HFF-Myc (cell line): ENCODE data around the gene HMGCS2.

ENCODE experiments used
- DNase-seq: peaks from one replicate; pipeline ENCODE4 v3.0.0-alpha.2; 2011; ENCODE audit warnings: low read depth; ENCODE audit errors: extremely low read depth
- H3K4me3 ChIP-seq: replicated peaks from 2 replicates; pipeline ENCODE4 v1.5.1; 2011; ENCODE audit warnings: low read depth, mild to moderate bottlenecking, control low read depth, low read length
- CTCF ChIP-seq: IDR thresholded peaks from 2 replicates; pipeline ENCODE4 v1.5.1; 2012; ENCODE audit warnings: mild to moderate bottlenecking, low read depth, low read length, control low read depth; ENCODE audit errors: missing control alignments

The HMGCS2 gene

GRCh38 chr1:119774746-119775490 is 6.2 kb upstream of the HMGCS2 start:
- H3K4me3 ChIP-seq = no peak overlapping the region
- no peak for DNase-seq
- TF ChIP-seq CTCF = no peak

GRCh38 chr1:119773711-119774241 is 5.1 kb upstream of the HMGCS2 start:
- no peak overlapping the region for H3K4me3 ChIP-seq
- no peak for DNase-seq
- TF ChIP-seq CTCF = no peak

DNA sequence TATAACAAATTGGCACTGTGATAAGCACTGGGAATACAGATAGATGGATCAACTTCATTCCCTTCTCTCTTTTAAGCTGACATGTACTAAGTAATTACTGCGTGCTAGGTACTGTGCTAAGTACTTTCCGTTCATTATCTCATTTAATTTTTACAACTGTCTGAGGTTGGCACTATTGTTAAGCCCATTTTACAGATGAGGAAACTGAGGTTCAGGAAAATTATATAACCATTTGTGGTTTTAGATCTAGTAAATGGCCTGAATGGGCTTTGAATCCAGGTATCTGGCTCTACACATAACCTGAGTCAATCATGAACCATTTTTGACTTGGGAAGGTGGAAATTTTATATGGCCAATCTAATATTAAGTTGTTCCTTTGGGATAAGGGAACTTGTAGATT is 3.6 kb upstream of the HMGCS2 start:
- DNase-seq = no peak
- TF ChIP-seq CTCF = no peak
- no peak overlapping the region for H3K4me3 ChIP-seq

DNA sequence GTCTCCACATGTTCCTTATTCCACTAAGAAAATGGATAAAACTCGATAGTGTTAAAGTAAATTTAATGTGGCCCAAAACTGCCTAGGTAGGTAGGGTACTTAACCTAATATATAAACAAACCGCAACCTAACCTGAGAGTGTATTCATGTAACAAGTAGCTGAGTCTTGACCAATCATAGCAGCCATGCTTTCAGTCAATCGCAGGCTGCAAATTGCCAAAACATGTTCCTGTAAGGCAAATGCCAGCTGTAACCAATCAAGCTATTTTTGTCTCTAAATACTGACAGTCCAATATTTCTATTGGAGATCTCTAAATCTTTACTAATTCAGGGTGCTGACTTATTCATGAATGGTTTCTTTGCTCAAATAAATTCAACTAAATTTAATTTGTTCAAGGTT is 3.1 kb upstream of the HMGCS2 start:
- TF ChIP-seq CTCF = no peak
- no peak for DNase-seq
- no peak overlapping the region for H3K4me3 ChIP-seq

- no peak overlapping the region for H3K4me3 ChIP-seq
- TF ChIP-seq CTCF = no peak
- DNase-seq = no peak
Observed at GRCh38 chr1:119771016-119771415, 2.3 kb upstream of the HMGCS2 start.

GRCh38 chr1:119767486-119767885 is 1.2 kb downstream of the HMGCS2 start:
- no peak for TF ChIP-seq CTCF
- H3K4me3 ChIP-seq = no peak overlapping the region
- no peak for DNase-seq

- DNase-seq = no peak
- TF ChIP-seq CTCF = no peak
- H3K4me3 ChIP-seq = no peak overlapping the region
Observed at GRCh38 chr1:119766374-119766794, 2.3 kb downstream of the HMGCS2 start.
